HPDE6-E6E7 (cell line): ENCODE measurements around the gene RDM1.

ENCODE experiments used
- DNase-seq: peaks from one replicate; pipeline ENCODE4 v3.0.0; 2011; ENCODE audit warnings: missing footprints; ENCODE audit errors: extremely low spot score

Gene RDM1

GRCh38 chr17:35870906-35871819 lies 59.4 kb downstream of the RDM1 start:
- no peak for DNase-seq

- no peak for DNase-seq
Observed at GRCh38 chr17:35868737-35869136, 61.8 kb downstream of the RDM1 start, which contains the start of gene HEATR9. TSS of gene HEATR9 (minus strand) at chr17:35868891. CDS start at chr17:35868742, 149 bp downstream.
